Heart left ventricle (tissue), 13 donors: ENCODE results near the gene TSPYL6.

Source experiments
- CTCF ChIP-seq, 12 donors: fragments of 200-600 bp; sonication (generic) in 4 of 12; IDR thresholded peaks; one replicate each; pipeline versions ENCODE4 v1.5.0 to v1.8.0; 2018 to 2022; ENCODE audit warnings: antibody characterized with exemption in 12 of 12, mild to moderate bottlenecking in 5 of 12
- POLR2A ChIP-seq, 2 donors: fragments of 450-650 bp; IDR thresholded peaks; one replicate each; pipeline ENCODE4 v1.6.1; 2017; ENCODE audit warnings: antibody characterized with exemption in 2 of 2, mild to moderate bottlenecking in 2 of 2, moderate library complexity in 2 of 2
- donor health status: ischemic (EF 13 %, LVEDD 7.1; RV severe dilation, severe dysfunction).
- donor health status: DM: no; HTN: yes; CAD: no.
- donor health status: DM: no; HTN: no; CAD: no.
- donor health status: ischemic (EF 25% LVEDD 6.9; RV normal size, moderate dysfunction).
- donor health status: ischemic (EF 25% LVEDD 5.7; RV mildly dilated, moderate dysfunction).
- donor health status: ischemic (EF 35%, LVEDD 5.7; RV mildly dilated, moderate dysfunction).
- donor health status: nonischemic (EF 11% LVEDD 7.7; RV severe dilation, severe dysfunction).
- donor health status: DM: yes; HTN: yes; CAD: no.
- donor health status: PGD.
- donor health status: ischemic (EF 29% LVEDD 5.4; RV normal size, mild dysfunction).
- donor health status: nonischemic (EF 23%, LVEDD 6.1; RV moderate dilation, normal function).

GRCh38 chr2:54213082-54213481 lies 42.9 kb downstream of the TSPYL6 start:
- TF ChIP-seq CTCF (IDR thresholded peaks at IDR 0.05): no peak
- TF ChIP-seq POLR2A (IDR thresholded peaks at IDR 0.05): no peak
